ENCODE results near the gene TPO.

DNA sequence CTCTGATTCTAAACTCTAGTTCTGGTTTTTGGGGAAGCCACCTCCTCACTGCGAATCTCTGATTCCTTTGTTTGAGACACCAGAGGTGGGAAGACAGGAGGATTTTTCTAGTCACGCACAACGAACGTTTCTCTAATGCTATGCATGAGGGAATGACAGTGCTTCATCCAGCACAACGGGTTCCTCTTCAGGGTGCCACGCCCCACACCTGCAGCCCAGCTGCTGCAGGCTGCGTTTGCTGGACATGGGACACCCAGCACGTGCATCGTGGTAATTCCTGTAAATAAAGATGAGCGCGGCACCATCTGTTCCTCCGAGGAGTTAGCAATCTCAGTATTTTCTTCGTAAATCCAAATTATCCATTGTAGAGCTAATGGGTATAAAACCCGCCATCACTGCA is 37.5 kb upstream of the TPO start:
- no peak for TF ChIP-seq CTCF (IDR thresholded peaks at IDR 0.05)
- TF ChIP-seq ZFX (IDR thresholded peaks at IDR 0.05; ENCODE audit: borderline replicate concordance), result no peak

Data from 22Rv1 (cell line).